Lung (tissue), 12 donors: Measurements from ENCODE around the gene NFIA. TPM values are rescaled to one million over a fixed set of nuclear protein-coding genes. Genes with fewer than 3 reads are reported as not detected.

Source experiments
- ATAC-seq: fragments of 200-7000 bp; cut with Tn5 transposase; one replicate; pipeline ENCODE4 v1.9.1; 2020; ENCODE audit warnings: moderate number of reproducible peaks; ENCODE audit not compliant: insufficient read depth, low FRiP score
- DNase-seq, 3 donors: peaks; one replicate each; pipeline ENCODE4 v3.0.0-alpha.2; 2013 to 2017
- H3K27ac ChIP-seq, 2 donors: one replicate each; pipeline ENCODE4 v1.5.1; 2013; ENCODE audit warnings: mild to moderate bottlenecking in 2 of 2, moderate library complexity in 2 of 2, control low read depth in 1 of 2, inconsistent platforms in 1 of 2, low read depth in 1 of 2, low read length in 1 of 2
- H3K27me3 ChIP-seq, 3 donors: one replicate each; pipeline ENCODE4 v1.5.1; 2013; ENCODE audit warnings: low read length in 2 of 3; ENCODE audit not compliant: control insufficient read depth in 3 of 3, insufficient read depth in 3 of 3
- H3K36me3 ChIP-seq, 4 donors: one replicate each; pipeline ENCODE4 v1.5.1; 2013; ENCODE audit warnings: low read length in 4 of 4, mild to moderate bottlenecking in 1 of 4, moderate library complexity in 1 of 4; ENCODE audit not compliant: control insufficient read depth in 4 of 4, insufficient read depth in 4 of 4
- H3K4me1 ChIP-seq, 5 donors: one replicate each; pipeline ENCODE4 v1.5.1; 2013; ENCODE audit warnings: low read length in 5 of 5, mild to moderate bottlenecking in 2 of 5, moderate library complexity in 1 of 5; ENCODE audit not compliant: control insufficient read depth in 5 of 5, insufficient read depth in 5 of 5
- H3K4me3 ChIP-seq: one replicate; pipeline ENCODE4 v1.5.1; 2013; ENCODE audit warnings: mild to moderate bottlenecking, control low read depth, moderate library complexity
- H3K9ac ChIP-seq, 2 donors: one replicate each; pipeline ENCODE4 v1.5.1; 2013; ENCODE audit warnings: low read length in 2 of 2, control low read depth in 1 of 2; ENCODE audit not compliant: insufficient read depth in 1 of 2
- H3K9me3 ChIP-seq, 4 donors: one replicate each; pipeline ENCODE4 v1.5.1; 2013; ENCODE audit warnings: low read length in 3 of 4, mild to moderate bottlenecking in 1 of 4, moderate library complexity in 1 of 4; ENCODE audit not compliant: control insufficient read depth in 4 of 4, insufficient read depth in 3 of 4
- CTCF ChIP-seq: IDR thresholded peaks from 2 replicates; pipeline ENCODE4 v1.5.1; 2012; ENCODE audit warnings: mild to moderate bottlenecking; ENCODE audit errors: control extremely low read depth, extremely low read depth
- WGBS, 2 donors: extraction: QIAGEN DNeasy Blood & Tissue Kit; methylation state at CpG; one replicate each; pipeline ENCODE4 v1.1.7; 2013; 5-methylcytosine and 5-hydroxymethylcytosine counted together
- polyA plus RNA-seq, 2 donors: library from polyadenylated mRNA; stranded (reverse); fragments of 200-250 nt; gene quantifications; one replicate each; pipeline ENCODE4 v1.2.1, GENCODE V29; 2013
- total RNA-seq, 2 donors: library from RNA; depleted of rRNA in 1 of 2; stranded (reverse); fragments of >200 nt in 1 of 2; gene quantifications; one replicate each; pipeline ENCODE4 v1.2.1, GENCODE V29; 2014 to 2021
- donor health status: control.
- donor health status: control.
- donor health status: Bipolar disorder and iron deficiency.
- donor health status: healthy.
- donor health status: DM: yes; HTN: yes; CAD: no.

The NFIA gene
- total and polyA plus RNA-seq, 4 donors, result 3.0 to 63.4 (median 34.2) TPM

DNA sequence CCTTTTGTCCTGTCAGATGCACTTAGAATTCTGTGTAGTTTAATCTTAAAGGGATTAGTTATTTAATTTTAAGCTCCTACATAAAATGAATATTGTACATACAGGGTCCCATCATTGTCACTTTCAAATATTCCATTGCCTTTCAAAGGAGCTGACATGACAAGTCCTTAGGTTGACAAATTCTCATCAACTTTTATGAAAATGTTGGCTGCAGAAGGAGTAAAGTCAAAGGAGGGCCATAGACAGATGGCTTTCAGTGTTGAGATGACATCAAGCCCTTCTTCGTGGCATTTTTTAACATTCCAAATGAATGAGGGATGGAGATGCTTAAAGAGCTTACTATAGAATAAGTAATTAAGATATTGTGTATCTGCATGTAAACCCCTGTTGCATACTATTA is 15.4 kb downstream of the NFIA start:
- 81 to 92% methylated on average over 1 of the region's 1 CpG for WGBS, 2 donors
- H3K27ac ChIP-seq, result no peak overlapping the region

DNA sequence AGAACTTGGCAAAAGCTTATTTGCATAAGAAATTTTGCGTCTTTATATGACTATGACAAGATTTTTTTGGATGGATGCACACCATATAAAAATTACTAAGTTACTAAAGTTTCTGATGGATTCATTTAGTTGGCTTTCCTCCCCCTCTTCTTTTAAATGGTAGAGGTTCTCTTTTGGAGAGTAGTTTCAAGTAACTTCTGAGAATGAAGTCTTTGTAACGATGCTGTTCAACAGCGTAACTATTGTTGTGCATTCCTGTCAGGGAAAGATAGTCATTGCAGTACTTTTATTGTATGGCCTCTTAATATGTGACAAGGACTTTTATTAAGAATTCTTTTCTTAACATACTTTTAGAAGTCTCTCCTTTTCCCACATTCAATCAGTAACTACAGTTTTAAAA is 16.0 kb downstream of the NFIA start:
- Histone ChIP-seq H3K27ac (no peak overlapping the region), H3K4me1 (peaks cover 0 to 42% (median 15%) of the 10 kb centered on the region in 5 donors), H3K4me3 (no peak overlapping the region), H3K9ac (no peak overlapping the region), H3K27me3 (no peaks in the 10 kb centered on the region), H3K36me3 (no peaks in the 10 kb centered on the region), H3K9me3 (no peaks in the 10 kb centered on the region)
- TF ChIP-seq CTCF, result no peak
- ATAC-seq (no peak), DNase-seq (no peak)
- 76 to 86% methylated on average over 3 of the region's 3 CpGs for WGBS, 2 donors

More for the DNA sequence above, 15.4 kb downstream of the NFIA start:
- DNase-seq, result no peak
- no peak for TF ChIP-seq CTCF
- H3K36me3 ChIP-seq, result no peaks in the 10 kb centered on the region
- peaks cover 0 to 39% (median 13%) of the 10 kb centered on the region in 5 donors for H3K4me1 ChIP-seq
- H3K9ac ChIP-seq, result no peak overlapping the region
- no peaks in the 10 kb centered on the region for H3K27me3 ChIP-seq
- no peak for ATAC-seq
- H3K4me3 ChIP-seq, result no peak overlapping the region
- no peaks in the 10 kb centered on the region for H3K9me3 ChIP-seq

GRCh38 chr1:61098906-61099437 is 16.6 kb downstream of the NFIA start:
- no peak for ATAC-seq
- TF ChIP-seq CTCF, result no peak
- WGBS, 2 donors, result 76 to 87% methylated on average over 4 of the region's 4 CpGs
- H3K9me3 ChIP-seq, result no peaks in the 10 kb centered on the region
- DNase-seq, result no peak
- no peak overlapping the region for H3K27ac ChIP-seq
- no peak overlapping the region for H3K9ac ChIP-seq
- H3K4me1 ChIP-seq, result peaks cover 0 to 36% (median 11%) of the 10 kb centered on the region in 5 donors
- H3K4me3 ChIP-seq, result no peak overlapping the region
- H3K36me3 ChIP-seq, result no peaks in the 10 kb centered on the region
- H3K27me3 ChIP-seq, result no peaks in the 10 kb centered on the region

GRCh38 chr1:61100578-61100977 is 18.2 kb downstream of the NFIA start:
- no peak for DNase-seq
- Histone ChIP-seq H3K9ac (no peak overlapping the region), H3K27ac (no peak overlapping the region), H3K4me3 (no peak overlapping the region), H3K36me3 (no peaks in the 10 kb centered on the region), H3K27me3 (no peaks in the 10 kb centered on the region), H3K9me3 (no peaks in the 10 kb centered on the region), H3K4me1 (peaks cover 0 to 23% (median 4%) of the 10 kb centered on the region in 5 donors)
- TF ChIP-seq CTCF, result no peak
- no peak for ATAC-seq
- WGBS, 2 donors, result 95 to 99% methylated on average over 2 of the region's 2 CpGs
